ENCODE data around the gene SH3D21. TPM values are rescaled to one million over a fixed set of nuclear protein-coding genes. Genes with fewer than 3 reads are reported as not detected.
A peak's percentile ranks its signal among the peaks of the same experiment; 100 is the strongest.

Gene SH3D21
- total RNA-seq, 4 donors from 2014 or later: 6.0 to 26.6 (median 16.0) TPM

- H3K4me1 ChIP-seq: peaks cover 37% of the 10 kb centered on the region
- TF ChIP-seq POLR2AphosphoS5 (IDR thresholded peaks at IDR 0.05) (no peak), CTCF (IDR thresholded peaks at IDR 0.05) (no peak), EP300 (IDR thresholded peaks at IDR 0.05) (no peak), POLR2A (IDR thresholded peaks at IDR 0.05) (no peak)
- H3K27me3 ChIP-seq: no peaks in the 10 kb centered on the region
- DNase-seq (ENCODE audit: low spot score in 2 of 2): no peak
- no peak overlapping the region for H3K27ac ChIP-seq
- peaks cover 49% of the 10 kb centered on the region for H3K36me3 ChIP-seq
- H3K4me3 ChIP-seq: no peak overlapping the region
- no peaks in the 10 kb centered on the region for H3K9me3 ChIP-seq
- WGBS: 83% methylated on average over 4 of the region's 8 CpGs
These were observed 40.7 kb downstream of the SH3D21 start for GRCh38 chr1:36346741-36347370.

GRCh38 chr1:36349241-36349671 lies 43.1 kb downstream of the SH3D21 start:
- no peak for DNase-seq (ENCODE audit: low spot score in 2 of 2)
- no peaks in the 10 kb centered on the region for H3K27me3 ChIP-seq
- peaks cover 38% of the 10 kb centered on the region for H3K4me1 ChIP-seq
- TF ChIP-seq POLR2A (IDR thresholded peaks at IDR 0.05) (no peak), POLR2AphosphoS5 (IDR thresholded peaks at IDR 0.05) (no peak)
- H3K36me3 ChIP-seq: peaks cover 56% of the 10 kb centered on the region
- no peaks in the 10 kb centered on the region for H3K9me3 ChIP-seq
- H3K4me3 ChIP-seq: no peak overlapping the region
- peak overlapping the region; percentile 87 for H3K27ac ChIP-seq
- 42% methylated on average over 5 of the region's 7 CpGs for WGBS

- no peak overlapping the region for H3K4me3 ChIP-seq
- H3K9me3 ChIP-seq: no peaks in the 10 kb centered on the region
- peaks cover 57% of the 10 kb centered on the region for H3K36me3 ChIP-seq
- no peak for DNase-seq (ENCODE audit: low spot score in 2 of 2)
- peaks cover 38% of the 10 kb centered on the region for H3K4me1 ChIP-seq
- no peaks in the 10 kb centered on the region for H3K27me3 ChIP-seq
- H3K27ac ChIP-seq: peak overlapping the region; percentile 87
- TF ChIP-seq CTCF (IDR thresholded peaks at IDR 0.05): no peak
- TF ChIP-seq POLR2A (IDR thresholded peaks at IDR 0.05): no peak
- no peak for TF ChIP-seq POLR2AphosphoS5 (IDR thresholded peaks at IDR 0.05)
- TF ChIP-seq EP300 (IDR thresholded peaks at IDR 0.05): no peak
- WGBS: 38% methylated on average over 9 of the region's 16 CpGs
These were observed 43.7 kb downstream of the SH3D21 start for GRCh38 chr1:36349839-36350238.

- peaks cover 38% of the 10 kb centered on the region for H3K4me1 ChIP-seq
These were observed 44.6 kb downstream of the SH3D21 start for GRCh38 chr1:36350659-36351226.

GRCh38 chr1:36351227-36351977 lies 45.2 kb downstream of the SH3D21 start:
- peaks cover 38% of the 10 kb centered on the region for H3K4me1 ChIP-seq
- H3K36me3 ChIP-seq: peaks cover 57% of the 10 kb centered on the region
- TF ChIP-seq EP300 (IDR thresholded peaks at IDR 0.05) (no peak), POLR2AphosphoS5 (IDR thresholded peaks at IDR 0.05) (no peak), CTCF (IDR thresholded peaks at IDR 0.05) (no peak), POLR2A (IDR thresholded peaks at IDR 0.05) (no peak)
- H3K27ac ChIP-seq: peak overlapping the region; percentile 87
- no peak for DNase-seq (ENCODE audit: low spot score in 2 of 2)
- H3K9me3 ChIP-seq: no peaks in the 10 kb centered on the region
- WGBS: 58% methylated on average over 13 of the region's 14 CpGs
- no peaks in the 10 kb centered on the region for H3K27me3 ChIP-seq
- H3K4me3 ChIP-seq: peak overlapping the region; percentile 15

More at GRCh38 chr1:36350659-36351226, 44.6 kb downstream of the SH3D21 start:
- 14% methylated on average over 8 of the region's 13 CpGs for WGBS
- Histone ChIP-seq H3K9me3 (no peaks in the 10 kb centered on the region), H3K4me3 (peak overlapping the region; percentile 15), H3K27me3 (no peaks in the 10 kb centered on the region), H3K27ac (peak overlapping the region; percentile 87), H3K36me3 (peaks cover 57% of the 10 kb centered on the region)
- TF ChIP-seq POLR2A (IDR thresholded peaks at IDR 0.05) (no peak), EP300 (IDR thresholded peaks at IDR 0.05) (no peak), POLR2AphosphoS5 (IDR thresholded peaks at IDR 0.05) (no peak)
- DNase-seq (ENCODE audit: low spot score in 2 of 2): no peak
